ENCODE data around the gene ERLEC1.

DNA sequence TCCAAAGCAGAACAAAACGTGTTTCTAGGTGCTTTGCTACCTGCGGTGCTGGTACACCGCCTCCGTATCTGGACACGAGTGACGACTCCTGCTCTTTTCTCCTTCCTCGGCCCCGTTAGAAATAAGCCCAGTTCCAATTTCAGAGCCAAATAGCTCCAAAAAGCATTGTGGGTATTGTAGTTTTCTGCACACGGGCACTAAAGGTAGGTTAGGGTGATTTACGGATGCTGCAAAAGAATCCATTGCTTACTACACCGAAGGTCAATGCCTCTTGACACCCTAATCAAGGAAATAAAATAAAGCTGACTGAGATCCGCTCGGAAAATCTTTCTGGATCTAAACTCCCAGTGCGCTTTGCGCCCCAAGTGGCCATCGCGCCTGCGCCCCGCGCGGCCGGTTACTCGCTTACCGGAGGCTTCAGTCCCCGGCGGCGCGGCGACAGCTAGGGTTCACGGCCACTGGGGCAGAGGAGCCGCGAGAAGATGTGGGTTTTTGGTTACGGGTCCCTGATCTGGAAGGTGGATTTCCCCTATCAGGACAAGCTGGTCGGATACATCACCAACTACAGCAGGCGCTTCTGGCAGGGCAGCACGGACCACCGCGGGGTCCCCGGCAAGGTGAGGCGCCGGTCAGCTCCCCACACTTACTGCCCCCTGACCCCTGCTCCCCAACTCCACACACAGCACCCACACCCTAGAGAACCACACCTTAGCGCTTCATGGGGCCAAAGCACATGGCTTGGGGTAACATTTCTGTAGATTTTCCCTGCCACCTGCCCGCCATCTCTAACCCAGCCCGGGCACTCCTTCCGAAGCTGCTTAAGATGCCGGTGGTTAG lies 19.2 kb upstream of the ERLEC1 start, which contains the start of gene CHAC2:
- TF ChIP-seq EP300 (IDR thresholded peaks at IDR 0.05) (no peak), POLR2A (IDR thresholded peaks at IDR 0.05) (no peak)
